ENCODE data around the gene MAP2K1.

DNA sequence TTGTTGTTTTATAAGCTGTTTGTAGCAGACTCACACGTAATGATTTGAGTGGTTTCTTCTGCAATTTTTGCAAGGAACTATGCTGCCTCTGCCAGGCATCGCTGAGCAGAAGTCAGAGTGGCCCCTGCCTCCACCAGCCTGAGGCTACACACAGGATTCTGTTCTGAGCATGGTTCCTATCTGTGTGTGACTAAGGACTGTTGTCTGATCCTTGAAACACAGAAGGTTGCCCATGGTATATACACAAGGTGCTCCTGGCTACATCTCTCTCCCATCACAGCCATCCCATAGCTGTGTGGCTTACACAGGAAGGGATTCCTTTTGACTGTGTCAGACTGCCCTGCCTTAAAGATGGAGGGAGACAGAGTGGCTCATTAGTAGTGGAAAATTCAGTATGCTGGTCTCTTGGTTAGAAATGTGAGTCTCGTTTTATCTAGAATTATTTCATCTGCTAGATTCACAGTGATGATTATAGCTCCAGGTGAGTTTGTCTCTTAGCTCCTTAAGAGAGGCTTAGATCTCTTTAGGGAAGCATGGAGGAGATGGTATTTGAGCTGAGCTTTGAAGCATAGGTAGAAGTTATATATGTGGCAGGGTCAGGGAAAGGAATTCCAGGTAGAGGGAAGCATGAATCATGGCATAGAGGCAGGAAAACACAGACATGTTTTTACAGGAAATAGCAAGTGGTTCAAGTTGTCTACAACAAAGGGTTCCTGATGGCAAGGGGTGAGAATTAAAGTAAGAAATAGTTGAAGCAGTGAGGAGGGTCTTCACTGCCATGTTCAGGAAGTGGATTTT, 73.3 kb downstream of the MAP2K1 start:
- TF ChIP-seq, protein P1, sequence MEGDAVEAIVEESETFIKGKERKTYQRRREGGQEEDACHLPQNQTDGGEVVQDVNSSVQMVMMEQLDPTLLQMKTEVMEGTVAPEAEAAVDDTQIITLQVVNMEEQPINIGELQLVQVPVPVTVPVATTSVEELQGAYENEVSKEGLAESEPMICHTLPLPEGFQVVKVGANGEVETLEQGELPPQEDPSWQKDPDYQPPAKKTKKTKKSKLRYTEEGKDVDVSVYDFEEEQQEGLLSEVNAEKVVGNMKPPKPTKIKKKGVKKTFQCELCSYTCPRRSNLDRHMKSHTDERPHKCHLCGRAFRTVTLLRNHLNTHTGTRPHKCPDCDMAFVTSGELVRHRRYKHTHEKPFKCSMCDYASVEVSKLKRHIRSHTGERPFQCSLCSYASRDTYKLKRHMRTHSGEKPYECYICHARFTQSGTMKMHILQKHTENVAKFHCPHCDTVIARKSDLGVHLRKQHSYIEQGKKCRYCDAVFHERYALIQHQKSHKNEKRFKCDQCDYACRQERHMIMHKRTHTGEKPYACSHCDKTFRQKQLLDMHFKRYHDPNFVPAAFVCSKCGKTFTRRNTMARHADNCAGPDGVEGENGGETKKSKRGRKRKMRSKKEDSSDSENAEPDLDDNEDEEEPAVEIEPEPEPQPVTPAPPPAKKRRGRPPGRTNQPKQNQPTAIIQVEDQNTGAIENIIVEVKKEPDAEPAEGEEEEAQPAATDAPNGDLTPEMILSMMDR (IDR thresholded peaks at IDR 0.05; ENCODE audit: low read depth, low read length, poor library complexity, severe bottlenecking), result no peak
- no peak for TF ChIP-seq EZH2phosphoT487 (IDR thresholded peaks at IDR 0.05; ENCODE audit: borderline replicate concordance, low read length)
